HCT116 (cell line): ENCODE results near the gene SLC38A8. TPM values are rescaled to one million over a fixed set of nuclear protein-coding genes. Genes with fewer than 3 reads are reported as not detected.

ENCODE experiments used
- ATAC-seq: fragments of 200-7000 bp; cut with Tn5 transposase; 2 replicates; pipeline ENCODE4 v1.9.1; 2020; ENCODE audit warnings: mild to moderate bottlenecking, moderate library complexity
- BruUV-seq: library from RNA; stranded (reverse); fragments of 400-500 nt; replicated peaks from 2 replicates; lab custom pipeline; 2021; lab: Mats Ljungman, UMichigan
- CTCF ChIA-PET: fragments of 300-600 bp; sonication (Branson Sonifier 250); formaldehyde crosslinking; loops from one replicate; lab custom pipeline; 2021; ENCODE audit warnings: antibody characterized with exemption; lab: Charles Lee
- POLR2A ChIA-PET: fragments of 300-600, 350-600 bp; sonication (Branson Sonifier 250); formaldehyde crosslinking; loops from one replicate; lab custom pipeline; 2021; ENCODE audit warnings: antibody characterized with exemption; lab: Charles Lee
- RAD21 ChIA-PET, 2 experiments: fragments of 300-600 bp; sonication (Branson Sonifier 250); formaldehyde crosslinking; loops; one replicate each; lab custom pipeline; 2023; ENCODE audit warnings: low total read pairs in 2 of 2; ENCODE audit not compliant: uncharacterized antibody in 2 of 2, unreplicated experiment in 2 of 2, low non-redundant PET in 1 of 2; lab: Charles Lee
- DNase-seq: peaks from one replicate; pipeline ENCODE4 v3.0.0-alpha.2; 2010; ENCODE audit warnings: low read depth, low spot score
- H2AFZ ChIP-seq: fragments of 200-600 bp; shearing (Covaris generic), sonication (generic); 2 replicates; pipeline ENCODE4 v1.6.1; 2017; ENCODE audit warnings: low read depth, mixed run types, mixed read lengths, antibody characterized with exemption, low read length; ENCODE audit not compliant: poor library complexity, severe bottlenecking
- H3K27ac ChIP-seq: 2 replicates; pipeline ENCODE4 v1.5.1; 2012; ENCODE audit warnings: low read depth, low read length
- H3K27me3 ChIP-seq: fragments of 200-600 bp; sonication (generic); 2 replicates; pipeline ENCODE4 v1.6.1; 2016; ENCODE audit warnings: mixed run types, low read length, mixed read lengths; ENCODE audit not compliant: insufficient read depth
- H3K36me3 ChIP-seq, 2 experiments: fragments of 200-500 bp in 1 of 2; fragments of 200-600 bp in 1 of 2; sonication (Bioruptor generic) in 1 of 2; sonication (generic) in 1 of 2; 2 replicates each; pipeline versions ENCODE4 v1.5.1 to v1.6.1; 2014 to 2016; ENCODE audit warnings: low read length in 2 of 2, inconsistent platforms in 1 of 2, mixed read lengths in 1 of 2, mixed run types in 1 of 2; ENCODE audit not compliant: insufficient read depth in 2 of 2, control insufficient read depth in 1 of 2
- H3K4me1 ChIP-seq, 2 experiments: fragments of 200-600 bp in 1 of 2; sonication (generic) in 1 of 2; 2 replicates each; pipeline versions ENCODE4 v1.5.1 to v1.6.1; 2012 to 2017; ENCODE audit warnings: low read length in 2 of 2, inconsistent platforms in 1 of 2, mild to moderate bottlenecking in 1 of 2, mixed read lengths in 1 of 2, mixed run types in 1 of 2, moderate library complexity in 1 of 2; ENCODE audit not compliant: insufficient read depth in 2 of 2, control insufficient read depth in 1 of 2
- H3K4me2 ChIP-seq: fragments of 200-600 bp; sonication (generic); 2 replicates; pipeline ENCODE4 v1.6.1; 2017; ENCODE audit warnings: mixed run types, low read length, mixed read lengths
- H3K4me3 ChIP-seq, 2 experiments: fragments of 200-600 bp in 1 of 2; sonication (generic) in 1 of 2; replicated peaks in 1 of 2; 2 replicates each; pipeline ENCODE4 v1.5.1; 2011 to 2016; ENCODE audit warnings: low read length in 2 of 2, control low read depth in 1 of 2, low read depth in 1 of 2, mild to moderate bottlenecking in 1 of 2, mixed read lengths in 1 of 2, mixed run types in 1 of 2
- H3K79me2 ChIP-seq: fragments of 200-600 bp; sonication (generic); 2 replicates; pipeline ENCODE4 v1.6.1; 2017; ENCODE audit warnings: mild to moderate bottlenecking, mixed run types, low read length, moderate library complexity, mixed read lengths; ENCODE audit not compliant: insufficient read depth
- H3K9ac ChIP-seq: fragments of 200-600 bp; sonication (generic); 2 replicates; pipeline ENCODE4 v1.6.1; 2016; ENCODE audit warnings: low read length, mixed read lengths
- H3K9me2 ChIP-seq: fragments of 200-600 bp; sonication (generic), shearing (Covaris generic); 2 replicates; pipeline ENCODE4 v1.6.1; 2017; ENCODE audit warnings: mixed run types, mild to moderate bottlenecking, moderate library complexity; ENCODE audit not compliant: insufficient read depth
- H3K9me3 ChIP-seq, 2 experiments: fragments of 200-500 bp in 1 of 2; fragments of 200-600 bp in 1 of 2; sonication (Bioruptor generic) in 1 of 2; sonication (generic) in 1 of 2; 2 replicates each; pipeline ENCODE4 v1.6.1; 2014 to 2017; ENCODE audit warnings: low read length in 2 of 2, mixed read lengths in 2 of 2, inconsistent platforms in 1 of 2, low read depth in 1 of 2, mild to moderate bottlenecking in 1 of 2, mixed run types in 1 of 2, moderate library complexity in 1 of 2; ENCODE audit not compliant: control insufficient read depth in 1 of 2, insufficient read depth in 1 of 2
- H4K20me1 ChIP-seq: fragments of 200-600 bp; sonication (generic), shearing (Covaris generic); 2 replicates; pipeline ENCODE4 v1.6.1; 2017; ENCODE audit warnings: mixed run types, mild to moderate bottlenecking, moderate library complexity; ENCODE audit not compliant: insufficient read depth
- CBX3 ChIP-seq: IDR thresholded peaks from 2 replicates; pipeline ENCODE4 v1.6.1; 2012; ENCODE audit warnings: low read depth
- CEBPB ChIP-seq: IDR thresholded peaks from 2 replicates; pipeline ENCODE4 v1.6.1; 2012; ENCODE audit warnings: low read depth
- ELF1 ChIP-seq: IDR thresholded peaks from 2 replicates; pipeline ENCODE4 v1.6.1; 2012; ENCODE audit warnings: low read depth, borderline replicate concordance
- EZH2 ChIP-seq: fragments of 200-600 bp; sonication (generic); IDR thresholded peaks from 2 replicates; pipeline ENCODE4 v1.6.1; 2017; ENCODE audit warnings: antibody characterized with exemption, mixed run types
- FOSL1 ChIP-seq: IDR thresholded peaks from 2 replicates; pipeline ENCODE4 v1.6.1; 2012; ENCODE audit warnings: low read depth
- JUND ChIP-seq: IDR thresholded peaks from 2 replicates; pipeline ENCODE4 v1.6.1; 2012
- POLR2AphosphoS5 ChIP-seq: IDR thresholded peaks from 2 replicates; pipeline ENCODE4 v1.6.1; 2011; ENCODE audit warnings: mild to moderate bottlenecking, low read depth, low read length, moderate library complexity
- RAD21 ChIP-seq: IDR thresholded peaks from 2 replicates; pipeline ENCODE4 v1.6.1; 2012; ENCODE audit warnings: low read depth, mild to moderate bottlenecking
- SIN3A ChIP-seq: IDR thresholded peaks from 2 replicates; pipeline ENCODE4 v1.6.1; 2012; ENCODE audit warnings: low read depth
- SRF ChIP-seq: IDR thresholded peaks from 2 replicates; pipeline ENCODE4 v1.6.1; 2012; ENCODE audit warnings: low read depth
- TCF7L2 ChIP-seq: IDR thresholded peaks from 2 replicates; pipeline ENCODE4 v1.7.0; 2011; ENCODE audit warnings: borderline replicate concordance, inconsistent platforms; ENCODE audit not compliant: insufficient read depth, insufficient read length; ENCODE audit errors: extremely low read depth
- ZFX ChIP-seq: fragments of 450-650 bp; IDR thresholded peaks from 2 replicates; pipeline ENCODE4 v1.6.1; 2017
- ZNF274 ChIP-seq: fragments of 200-500 bp; sonication (Bioruptor generic); IDR thresholded peaks from 2 replicates; pipeline ENCODE4 v1.6.1; 2014; ENCODE audit warnings: mild to moderate bottlenecking, low read depth, low read length, inconsistent platforms
- intact Hi-C: fragments of 100-400 bp; cut with micrococcal nuclease; formaldehyde crosslinking; loops from 2 replicates; pipeline ENCODE4 v1.10.0; 2022
- total RNA-seq: library from RNA; stranded (reverse); gene quantifications from one replicate; pipeline ENCODE4 v1.2.1, GENCODE V29; 2021; ENCODE audit not compliant: unreplicated experiment
- TF ChIP-seq, protein P1 (sequence below), 3 experiments: fragments of 200-600 bp in 1 of 3; sonication (generic) in 1 of 3; IDR thresholded peaks in 2 of 3; conservative IDR thresholded peaks in 1 of 3; 2 replicates each; pipeline ENCODE4 v1.5.1; 2012 to 2017; ENCODE audit warnings: low read depth in 2 of 3, low read length in 2 of 3, antibody characterized with exemption in 1 of 3, borderline replicate concordance in 1 of 3, control low read depth in 1 of 3, mild to moderate bottlenecking in 1 of 3, mixed read lengths in 1 of 3, mixed run types in 1 of 3, moderate library complexity in 1 of 3; ENCODE audit not compliant: insufficient read depth in 1 of 3
- TF ChIP-seq, protein P2 (sequence below): IDR thresholded peaks from 2 replicates; pipeline ENCODE4 v1.6.1; 2012
- TF ChIP-seq, protein P3 (sequence below): IDR thresholded peaks from 2 replicates; pipeline ENCODE4 v1.6.1; 2011; ENCODE audit warnings: mild to moderate bottlenecking, low read length, moderate library complexity; ENCODE audit not compliant: insufficient replicate concordance; ENCODE audit errors: extremely low read depth

SLC38A8 gene
- total RNA-seq, 1 experiment from 2014 or later = not detected

DNA sequence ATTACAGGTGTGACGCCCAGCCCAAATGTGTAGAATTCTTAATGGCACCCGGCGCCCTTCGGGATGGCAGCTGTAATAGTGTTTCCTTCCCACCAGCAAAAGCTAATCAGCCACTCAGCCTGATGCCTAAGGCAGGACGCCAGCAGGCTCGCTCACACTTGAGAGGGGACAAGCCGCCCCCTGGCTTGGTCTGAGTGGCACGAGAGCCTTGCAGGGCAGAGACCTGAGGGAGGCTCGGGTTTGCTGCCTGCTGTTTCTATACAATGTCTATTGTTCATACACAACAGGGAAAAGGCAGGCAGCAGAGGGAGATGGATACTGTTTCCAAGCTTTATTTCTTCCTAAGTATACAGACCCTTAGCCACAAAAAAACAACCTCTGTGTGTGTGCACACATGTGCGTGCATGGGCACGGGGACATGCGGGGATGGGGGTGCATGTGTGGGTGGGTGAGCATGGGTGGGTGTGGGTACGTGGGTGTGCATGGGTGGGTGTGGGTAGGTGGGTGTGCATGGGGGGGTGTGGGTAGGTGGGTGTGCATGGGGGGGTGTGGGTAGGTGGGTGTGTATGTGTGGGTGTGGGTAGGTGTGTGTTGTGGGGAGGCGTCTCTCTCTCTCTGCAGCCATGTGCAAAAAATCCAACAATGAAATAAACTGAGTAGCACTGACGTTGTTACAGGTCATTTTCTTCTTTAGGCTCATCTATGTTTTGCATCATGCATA lies 10.0 kb downstream of the SLC38A8 start:
- no TSS peak for BruUV-seq
- H3K4me2 ChIP-seq = no peak overlapping the region
- no peaks in the 10 kb centered on the region for H3K79me2 ChIP-seq
- H3K4me1 ChIP-seq = no peaks in the 10 kb centered on the region
- no peak overlapping the region for H3K27ac ChIP-seq
- no peak for TF ChIP-seq ZNF274
- no peak for TF ChIP-seq ELF1
- TF ChIP-seq SRF = no peak
- TF ChIP-seq, protein P1, sequence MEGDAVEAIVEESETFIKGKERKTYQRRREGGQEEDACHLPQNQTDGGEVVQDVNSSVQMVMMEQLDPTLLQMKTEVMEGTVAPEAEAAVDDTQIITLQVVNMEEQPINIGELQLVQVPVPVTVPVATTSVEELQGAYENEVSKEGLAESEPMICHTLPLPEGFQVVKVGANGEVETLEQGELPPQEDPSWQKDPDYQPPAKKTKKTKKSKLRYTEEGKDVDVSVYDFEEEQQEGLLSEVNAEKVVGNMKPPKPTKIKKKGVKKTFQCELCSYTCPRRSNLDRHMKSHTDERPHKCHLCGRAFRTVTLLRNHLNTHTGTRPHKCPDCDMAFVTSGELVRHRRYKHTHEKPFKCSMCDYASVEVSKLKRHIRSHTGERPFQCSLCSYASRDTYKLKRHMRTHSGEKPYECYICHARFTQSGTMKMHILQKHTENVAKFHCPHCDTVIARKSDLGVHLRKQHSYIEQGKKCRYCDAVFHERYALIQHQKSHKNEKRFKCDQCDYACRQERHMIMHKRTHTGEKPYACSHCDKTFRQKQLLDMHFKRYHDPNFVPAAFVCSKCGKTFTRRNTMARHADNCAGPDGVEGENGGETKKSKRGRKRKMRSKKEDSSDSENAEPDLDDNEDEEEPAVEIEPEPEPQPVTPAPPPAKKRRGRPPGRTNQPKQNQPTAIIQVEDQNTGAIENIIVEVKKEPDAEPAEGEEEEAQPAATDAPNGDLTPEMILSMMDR (IDR thresholded peaks at IDR 0.05 in 2 of 3, conservative IDR thresholded peaks at IDR 0.05 in 1 of 3; ENCODE audit: borderline replicate concordance in 1 of 3, insufficient read depth in 1 of 3, low read depth in 2 of 3, low read length in 2 of 3) = no peak
- no peak for TF ChIP-seq CBX3
- no peak for TF ChIP-seq SIN3A
- no peak for TF ChIP-seq CEBPB
- no peak for TF ChIP-seq POLR2AphosphoS5
- no peak for TF ChIP-seq ZFX
- TF ChIP-seq RAD21 = no peak
- TF ChIP-seq, protein P2, sequence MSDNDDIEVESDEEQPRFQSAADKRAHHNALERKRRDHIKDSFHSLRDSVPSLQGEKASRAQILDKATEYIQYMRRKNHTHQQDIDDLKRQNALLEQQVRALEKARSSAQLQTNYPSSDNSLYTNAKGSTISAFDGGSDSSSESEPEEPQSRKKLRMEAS = no peak
- TF ChIP-seq EZH2 = no peak
- TF ChIP-seq FOSL1 = no peak
- no peak for TF ChIP-seq TCF7L2
- TF ChIP-seq, protein P3, sequence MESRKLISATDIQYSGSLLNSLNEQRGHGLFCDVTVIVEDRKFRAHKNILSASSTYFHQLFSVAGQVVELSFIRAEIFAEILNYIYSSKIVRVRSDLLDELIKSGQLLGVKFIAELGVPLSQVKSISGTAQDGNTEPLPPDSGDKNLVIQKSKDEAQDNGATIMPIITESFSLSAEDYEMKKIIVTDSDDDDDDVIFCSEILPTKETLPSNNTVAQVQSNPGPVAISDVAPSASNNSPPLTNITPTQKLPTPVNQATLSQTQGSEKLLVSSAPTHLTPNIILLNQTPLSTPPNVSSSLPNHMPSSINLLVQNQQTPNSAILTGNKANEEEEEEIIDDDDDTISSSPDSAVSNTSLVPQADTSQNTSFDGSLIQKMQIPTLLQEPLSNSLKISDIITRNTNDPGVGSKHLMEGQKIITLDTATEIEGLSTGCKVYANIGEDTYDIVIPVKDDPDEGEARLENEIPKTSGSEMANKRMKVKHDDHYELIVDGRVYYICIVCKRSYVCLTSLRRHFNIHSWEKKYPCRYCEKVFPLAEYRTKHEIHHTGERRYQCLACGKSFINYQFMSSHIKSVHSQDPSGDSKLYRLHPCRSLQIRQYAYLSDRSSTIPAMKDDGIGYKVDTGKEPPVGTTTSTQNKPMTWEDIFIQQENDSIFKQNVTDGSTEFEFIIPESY = no peak
- no peak for TF ChIP-seq JUND
- no peaks in the 10 kb centered on the region for H3K36me3 ChIP-seq
- RAD21 ChIA-PET = no interaction called here
- CTCF ChIA-PET = no interaction called here
- H3K27me3 ChIP-seq = no peaks in the 10 kb centered on the region
- no peak overlapping the region for H3K9ac ChIP-seq
- intact Hi-C loops = no loop called here
- DNase-seq (no peak), ATAC-seq (no peak)
- H4K20me1 ChIP-seq = no peaks in the 10 kb centered on the region
- no peaks in the 10 kb centered on the region for H3K9me2 ChIP-seq
- H2AFZ ChIP-seq = no peak overlapping the region
- no peak overlapping the region for H3K4me3 ChIP-seq
- H3K9me3 ChIP-seq = peaks cover 0 to 5% of the 10 kb centered on the region in 2 experiments; a peak in 1 of 4 replicates
- POLR2A ChIA-PET = no interaction called here
